ENCODE measurements around the gene POLR2E. TPM values are rescaled to one million over a fixed set of nuclear protein-coding genes. Genes with fewer than 3 reads are reported as not detected.

Gene POLR2E
- total and polyA plus RNA-seq, 2 experiments from 2014 or later, result 257 to 286 TPM

DNA sequence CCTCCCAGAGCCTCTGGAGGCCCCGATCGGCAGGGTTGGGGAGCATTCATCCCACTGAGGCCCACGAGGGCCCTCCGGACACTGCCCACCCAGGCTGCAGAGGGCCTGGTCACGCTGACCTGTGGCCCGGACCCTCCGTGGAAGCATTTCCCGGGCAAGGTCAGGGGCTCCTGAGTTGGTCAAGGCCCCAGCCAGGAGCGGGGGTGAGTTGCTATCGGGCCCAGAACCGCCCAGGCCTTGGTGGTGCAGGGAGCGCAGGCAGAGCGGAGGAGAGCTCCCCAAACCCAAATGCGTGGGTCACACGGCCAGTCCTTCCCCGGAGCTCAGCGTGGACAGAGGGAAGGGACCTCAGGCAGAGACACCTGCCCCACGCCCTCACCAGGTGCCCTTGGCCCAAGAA lies 34.4 kb upstream of the POLR2E start:
- H4K20me1 ChIP-seq (replicated peaks; ENCODE audit: insufficient read depth), result no peaks in the 10 kb centered on the region
- no peak overlapping the region for H3K4me3 Mint-ChIP-seq
- H3K9me3 Mint-ChIP-seq, result no peaks in the 10 kb centered on the region
- 0 out of 2 replicates have a peak, but pooled peaks cover 3% of the 10 kb centered on the region for H3K4me1 ChIP-seq (ENCODE audit: insufficient read depth)
- H3K79me2 ChIP-seq (replicated peaks; ENCODE audit: insufficient read depth), result no peaks in the 10 kb centered on the region
- no peak overlapping the region for H3K4me3 ChIP-seq
- H3K4me1 Mint-ChIP-seq, result no peaks in the 10 kb centered on the region; the same call in 2 of the 3 replicates
- no peaks in the 10 kb centered on the region for H3K9me2 ChIP-seq (ENCODE audit: insufficient read depth)
- H3K36me3 Mint-ChIP-seq (ENCODE audit: low read depth), result peaks cover 4% of the 10 kb centered on the region; the same call in 1 of the 3 replicates
- H3K27ac ChIP-seq (ENCODE audit: low read depth), result no peak overlapping the region
- no peak for ATAC-seq
- H3K27ac Mint-ChIP-seq, result no peak overlapping the region
- no peak overlapping the region for H2AFZ ChIP-seq
- no peak for DNase-seq (ENCODE audit: low spot score)
- H3K4me2 ChIP-seq, result no peak overlapping the region
- no peaks in the 10 kb centered on the region for H3K27me3 ChIP-seq (ENCODE audit: insufficient read depth)
- H3K27me3 Mint-ChIP-seq (ENCODE audit: insufficient read depth, low read depth, poor library complexity), result peaks cover 8% of the 10 kb centered on the region
- H3F3A ChIP-seq (replicated peaks; ENCODE audit: low read depth), result no peaks in the 10 kb centered on the region
- no peaks in the 10 kb centered on the region for H3K36me3 ChIP-seq (ENCODE audit: insufficient read depth)
- TF ChIP-seq EZH2 (IDR thresholded peaks at IDR 0.05; ENCODE audit: low read depth, unreplicated experiment) (no peak), CREB1 (CRISPR knock-in tag; IDR thresholded peaks at IDR 0.05; ENCODE audit: low read depth) (no peak), NANOG (IDR thresholded peaks at IDR 0.05; ENCODE audit: borderline replicate concordance) (no peak), EZH2phosphoT487 (IDR thresholded peaks at IDR 0.05; ENCODE audit: unreplicated experiment) (no peak), ZNF114 (CRISPR knock-in tag; IDR thresholded peaks at IDR 0.05) (no peak), ZNF331 (CRISPR knock-in tag; IDR thresholded peaks at IDR 0.05; ENCODE audit: low read depth) (no peak), STAT1 (IDR thresholded peaks at IDR 0.05; ENCODE audit: unreplicated experiment) (no peak)
- TF ChIP-seq, protein P1, sequence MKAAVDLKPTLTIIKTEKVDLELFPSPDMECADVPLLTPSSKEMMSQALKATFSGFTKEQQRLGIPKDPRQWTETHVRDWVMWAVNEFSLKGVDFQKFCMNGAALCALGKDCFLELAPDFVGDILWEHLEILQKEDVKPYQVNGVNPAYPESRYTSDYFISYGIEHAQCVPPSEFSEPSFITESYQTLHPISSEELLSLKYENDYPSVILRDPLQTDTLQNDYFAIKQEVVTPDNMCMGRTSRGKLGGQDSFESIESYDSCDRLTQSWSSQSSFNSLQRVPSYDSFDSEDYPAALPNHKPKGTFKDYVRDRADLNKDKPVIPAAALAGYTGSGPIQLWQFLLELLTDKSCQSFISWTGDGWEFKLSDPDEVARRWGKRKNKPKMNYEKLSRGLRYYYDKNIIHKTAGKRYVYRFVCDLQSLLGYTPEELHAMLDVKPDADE (IDR thresholded peaks at IDR 0.05), result no peak
- TF ChIP-seq, protein P2, sequence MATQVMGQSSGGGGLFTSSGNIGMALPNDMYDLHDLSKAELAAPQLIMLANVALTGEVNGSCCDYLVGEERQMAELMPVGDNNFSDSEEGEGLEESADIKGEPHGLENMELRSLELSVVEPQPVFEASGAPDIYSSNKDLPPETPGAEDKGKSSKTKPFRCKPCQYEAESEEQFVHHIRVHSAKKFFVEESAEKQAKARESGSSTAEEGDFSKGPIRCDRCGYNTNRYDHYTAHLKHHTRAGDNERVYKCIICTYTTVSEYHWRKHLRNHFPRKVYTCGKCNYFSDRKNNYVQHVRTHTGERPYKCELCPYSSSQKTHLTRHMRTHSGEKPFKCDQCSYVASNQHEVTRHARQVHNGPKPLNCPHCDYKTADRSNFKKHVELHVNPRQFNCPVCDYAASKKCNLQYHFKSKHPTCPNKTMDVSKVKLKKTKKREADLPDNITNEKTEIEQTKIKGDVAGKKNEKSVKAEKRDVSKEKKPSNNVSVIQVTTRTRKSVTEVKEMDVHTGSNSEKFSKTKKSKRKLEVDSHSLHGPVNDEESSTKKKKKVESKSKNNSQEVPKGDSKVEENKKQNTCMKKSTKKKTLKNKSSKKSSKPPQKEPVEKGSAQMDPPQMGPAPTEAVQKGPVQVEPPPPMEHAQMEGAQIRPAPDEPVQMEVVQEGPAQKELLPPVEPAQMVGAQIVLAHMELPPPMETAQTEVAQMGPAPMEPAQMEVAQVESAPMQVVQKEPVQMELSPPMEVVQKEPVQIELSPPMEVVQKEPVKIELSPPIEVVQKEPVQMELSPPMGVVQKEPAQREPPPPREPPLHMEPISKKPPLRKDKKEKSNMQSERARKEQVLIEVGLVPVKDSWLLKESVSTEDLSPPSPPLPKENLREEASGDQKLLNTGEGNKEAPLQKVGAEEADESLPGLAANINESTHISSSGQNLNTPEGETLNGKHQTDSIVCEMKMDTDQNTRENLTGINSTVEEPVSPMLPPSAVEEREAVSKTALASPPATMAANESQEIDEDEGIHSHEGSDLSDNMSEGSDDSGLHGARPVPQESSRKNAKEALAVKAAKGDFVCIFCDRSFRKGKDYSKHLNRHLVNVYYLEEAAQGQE (IDR thresholded peaks at IDR 0.05; ENCODE audit: unreplicated experiment), result no peak
- TF ChIP-seq, protein P3, sequence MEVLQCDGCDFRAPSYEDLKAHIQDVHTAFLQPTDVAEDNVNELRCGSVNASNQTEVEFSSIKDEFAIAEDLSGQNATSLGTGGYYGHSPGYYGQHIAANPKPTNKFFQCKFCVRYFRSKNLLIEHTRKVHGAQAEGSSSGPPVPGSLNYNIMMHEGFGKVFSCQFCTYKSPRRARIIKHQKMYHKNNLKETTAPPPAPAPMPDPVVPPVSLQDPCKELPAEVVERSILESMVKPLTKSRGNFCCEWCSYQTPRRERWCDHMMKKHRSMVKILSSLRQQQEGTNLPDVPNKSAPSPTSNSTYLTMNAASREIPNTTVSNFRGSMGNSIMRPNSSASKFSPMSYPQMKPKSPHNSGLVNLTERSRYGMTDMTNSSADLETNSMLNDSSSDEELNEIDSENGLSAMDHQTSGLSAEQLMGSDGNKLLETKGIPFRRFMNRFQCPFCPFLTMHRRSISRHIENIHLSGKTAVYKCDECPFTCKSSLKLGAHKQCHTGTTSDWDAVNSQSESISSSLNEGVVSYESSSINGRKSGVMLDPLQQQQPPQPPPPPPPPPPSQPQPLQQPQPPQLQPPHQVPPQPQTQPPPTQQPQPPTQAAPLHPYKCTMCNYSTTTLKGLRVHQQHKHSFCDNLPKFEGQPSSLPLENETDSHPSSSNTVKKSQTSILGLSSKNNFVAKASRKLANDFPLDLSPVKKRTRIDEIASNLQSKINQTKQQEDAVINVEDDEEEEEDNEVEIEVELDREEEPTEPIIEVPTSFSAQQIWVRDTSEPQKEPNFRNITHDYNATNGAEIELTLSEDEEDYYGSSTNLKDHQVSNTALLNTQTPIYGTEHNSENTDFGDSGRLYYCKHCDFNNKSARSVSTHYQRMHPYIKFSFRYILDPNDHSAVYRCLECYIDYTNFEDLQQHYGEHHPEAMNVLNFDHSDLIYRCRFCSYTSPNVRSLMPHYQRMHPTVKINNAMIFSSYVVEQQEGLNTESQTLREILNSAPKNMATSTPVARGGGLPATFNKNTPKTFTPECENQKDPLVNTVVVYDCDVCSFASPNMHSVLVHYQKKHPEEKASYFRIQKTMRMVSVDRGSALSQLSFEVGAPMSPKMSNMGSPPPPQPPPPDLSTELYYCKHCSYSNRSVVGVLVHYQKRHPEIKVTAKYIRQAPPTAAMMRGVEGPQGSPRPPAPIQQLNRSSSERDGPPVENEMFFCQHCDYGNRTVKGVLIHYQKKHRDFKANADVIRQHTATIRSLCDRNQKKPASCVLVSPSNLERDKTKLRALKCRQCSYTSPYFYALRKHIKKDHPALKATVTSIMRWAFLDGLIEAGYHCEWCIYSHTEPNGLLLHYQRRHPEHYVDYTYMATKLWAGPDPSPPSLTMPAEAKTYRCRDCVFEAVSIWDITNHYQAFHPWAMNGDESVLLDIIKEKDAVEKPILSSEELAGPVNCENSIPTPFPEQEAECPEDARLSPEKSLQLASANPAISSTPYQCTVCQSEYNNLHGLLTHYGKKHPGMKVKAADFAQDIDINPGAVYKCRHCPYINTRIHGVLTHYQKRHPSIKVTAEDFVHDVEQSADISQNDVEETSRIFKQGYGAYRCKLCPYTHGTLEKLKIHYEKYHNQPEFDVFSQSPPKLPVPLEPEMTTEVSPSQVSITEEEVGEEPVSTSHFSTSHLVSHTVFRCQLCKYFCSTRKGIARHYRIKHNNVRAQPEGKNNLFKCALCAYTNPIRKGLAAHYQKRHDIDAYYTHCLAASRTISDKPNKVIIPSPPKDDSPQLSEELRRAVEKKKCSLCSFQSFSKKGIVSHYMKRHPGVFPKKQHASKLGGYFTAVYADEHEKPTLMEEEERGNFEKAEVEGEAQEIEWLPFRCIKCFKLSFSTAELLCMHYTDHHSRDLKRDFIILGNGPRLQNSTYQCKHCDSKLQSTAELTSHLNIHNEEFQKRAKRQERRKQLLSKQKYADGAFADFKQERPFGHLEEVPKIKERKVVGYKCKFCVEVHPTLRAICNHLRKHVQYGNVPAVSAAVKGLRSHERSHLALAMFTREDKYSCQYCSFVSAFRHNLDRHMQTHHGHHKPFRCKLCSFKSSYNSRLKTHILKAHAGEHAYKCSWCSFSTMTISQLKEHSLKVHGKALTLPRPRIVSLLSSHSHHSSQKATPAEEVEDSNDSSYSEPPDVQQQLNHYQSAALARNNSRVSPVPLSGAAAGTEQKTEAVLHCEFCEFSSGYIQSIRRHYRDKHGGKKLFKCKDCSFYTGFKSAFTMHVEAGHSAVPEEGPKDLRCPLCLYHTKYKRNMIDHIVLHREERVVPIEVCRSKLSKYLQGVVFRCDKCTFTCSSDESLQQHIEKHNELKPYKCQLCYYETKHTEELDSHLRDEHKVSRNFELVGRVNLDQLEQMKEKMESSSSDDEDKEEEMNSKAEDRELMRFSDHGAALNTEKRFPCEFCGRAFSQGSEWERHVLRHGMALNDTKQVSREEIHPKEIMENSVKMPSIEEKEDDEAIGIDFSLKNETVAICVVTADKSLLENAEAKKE (CRISPR knock-in tag; IDR thresholded peaks at IDR 0.05), result no peak
